ENCODE results near the gene CAPZA2.

DNA sequence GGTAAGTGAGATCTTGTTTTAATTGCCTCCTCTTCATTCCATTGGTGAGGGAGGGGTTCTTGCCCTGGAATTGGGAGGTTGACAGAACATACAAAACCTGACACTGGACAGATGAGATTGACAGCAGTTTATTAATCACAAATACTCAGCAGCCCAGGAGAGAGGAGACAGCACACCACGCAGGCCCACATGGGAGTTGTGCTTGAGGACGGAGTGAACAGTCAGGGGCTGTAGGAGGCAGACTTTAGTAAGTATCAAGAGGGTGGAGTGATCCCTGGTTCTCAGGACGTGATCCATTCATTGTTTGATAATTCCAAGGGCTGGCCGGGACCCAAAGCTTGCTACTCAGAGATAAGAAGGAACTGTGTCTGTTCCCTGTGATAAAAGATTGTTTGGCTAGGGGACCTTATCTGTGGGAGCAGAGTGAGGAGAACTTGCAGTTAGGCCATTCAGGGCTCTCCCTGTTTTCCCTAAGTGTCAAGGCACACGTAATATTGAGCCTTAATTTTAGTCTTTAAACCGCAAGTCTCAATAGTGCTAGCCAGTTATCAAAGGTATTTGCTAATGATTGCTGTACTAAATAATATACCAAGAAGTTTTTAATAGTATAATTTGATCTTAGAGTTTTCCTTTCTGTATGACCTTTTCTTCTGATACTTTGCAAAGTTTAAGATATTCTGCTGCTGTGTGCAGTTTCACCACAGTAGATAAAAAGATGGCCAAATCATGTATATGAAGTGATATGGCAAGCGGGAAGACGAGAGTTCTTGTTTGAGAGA is 14.5 kb downstream of the CAPZA2 start:
- no peak for TF ChIP-seq CTCF (IDR thresholded peaks at IDR 0.05)
- no peak for TF ChIP-seq POLR2A (IDR thresholded peaks at IDR 0.05)
